ENCODE results near the gene ADAM22.

Gene ADAM22

GRCh38 chr7:88042803-88043202, 108.8 kb downstream of the ADAM22 start:
- Histone ChIP-seq H3K36me3 (ENCODE audit: insufficient read depth, low read length) (no peaks in the 10 kb centered on the region), H3K4me3 (ENCODE audit: low read length) (no peak overlapping the region), H3K4me1 (ENCODE audit: insufficient read depth, low read length) (no peaks in the 10 kb centered on the region), H3K27ac (ENCODE audit: low read depth, low read length) (no peak overlapping the region), H3K9me3 (ENCODE audit: insufficient read depth, low read depth, low read length) (no peaks in the 10 kb centered on the region), H3K27me3 (ENCODE audit: insufficient read depth, low read length) (no peaks in the 10 kb centered on the region), H3K9ac (ENCODE audit: low read depth, low read length) (no peak overlapping the region)
- WGBS, result 100% methylated on average over 1 of the region's 1 CpG

- Histone ChIP-seq H3K4me1 (ENCODE audit: insufficient read depth, low read length) (no peaks in the 10 kb centered on the region), H3K9ac (ENCODE audit: low read depth, low read length) (no peak overlapping the region), H3K27ac (ENCODE audit: low read depth, low read length) (no peak overlapping the region), H3K27me3 (ENCODE audit: insufficient read depth, low read length) (no peaks in the 10 kb centered on the region), H3K9me3 (ENCODE audit: insufficient read depth, low read depth, low read length) (no peaks in the 10 kb centered on the region), H3K4me3 (ENCODE audit: low read length) (no peak overlapping the region), H3K36me3 (ENCODE audit: insufficient read depth, low read length) (no peaks in the 10 kb centered on the region)
- WGBS, result 97% methylated on average over 2 of the region's 2 CpGs
Observed at GRCh38 chr7:88044069-88044468, 110.0 kb downstream of the ADAM22 start.

GRCh38 chr7:88046839-88047573, 113.0 kb downstream of the ADAM22 start:
- H3K4me1 ChIP-seq (ENCODE audit: insufficient read depth, low read length), result no peaks in the 10 kb centered on the region
- no peaks in the 10 kb centered on the region for H3K36me3 ChIP-seq (ENCODE audit: insufficient read depth, low read length)
- no peak overlapping the region for H3K4me3 ChIP-seq (ENCODE audit: low read length)
- no peaks in the 10 kb centered on the region for H3K27me3 ChIP-seq (ENCODE audit: insufficient read depth, low read length)
- WGBS, result 85% methylated on average over 1 of the region's 1 CpG
- H3K27ac ChIP-seq (ENCODE audit: low read depth, low read length), result no peak overlapping the region
- H3K9ac ChIP-seq (ENCODE audit: low read depth, low read length), result no peak overlapping the region
- no peaks in the 10 kb centered on the region for H3K9me3 ChIP-seq (ENCODE audit: insufficient read depth, low read depth, low read length)

GRCh38 chr7:88057655-88058054, 123.6 kb downstream of the ADAM22 start:
- Histone ChIP-seq H3K4me3 (ENCODE audit: low read length) (no peak overlapping the region), H3K9me3 (ENCODE audit: insufficient read depth, low read depth, low read length) (no peaks in the 10 kb centered on the region), H3K27me3 (ENCODE audit: insufficient read depth, low read length) (no peaks in the 10 kb centered on the region), H3K36me3 (ENCODE audit: insufficient read depth, low read length) (no peaks in the 10 kb centered on the region), H3K4me1 (ENCODE audit: insufficient read depth, low read length) (no peaks in the 10 kb centered on the region), H3K9ac (ENCODE audit: low read depth, low read length) (no peak overlapping the region), H3K27ac (ENCODE audit: low read depth, low read length) (no peak overlapping the region)
- WGBS, result 82% methylated on average over 1 of the region's 1 CpG

GRCh38 chr7:88062238-88062637, 128.2 kb downstream of the ADAM22 start:
- H3K4me1 ChIP-seq (ENCODE audit: insufficient read depth, low read length), result no peaks in the 10 kb centered on the region
- no peak overlapping the region for H3K9ac ChIP-seq (ENCODE audit: low read depth, low read length)
- H3K4me3 ChIP-seq (ENCODE audit: low read length), result no peak overlapping the region
- no peaks in the 10 kb centered on the region for H3K27me3 ChIP-seq (ENCODE audit: insufficient read depth, low read length)
- H3K27ac ChIP-seq (ENCODE audit: low read depth, low read length), result no peak overlapping the region
- no peaks in the 10 kb centered on the region for H3K9me3 ChIP-seq (ENCODE audit: insufficient read depth, low read depth, low read length)
- H3K36me3 ChIP-seq (ENCODE audit: insufficient read depth, low read length), result no peaks in the 10 kb centered on the region

GRCh38 chr7:88069093-88069492, 135.0 kb downstream of the ADAM22 start:
- Histone ChIP-seq H3K9ac (ENCODE audit: low read depth, low read length) (no peak overlapping the region), H3K4me1 (ENCODE audit: insufficient read depth, low read length) (peaks cover 11% of the 10 kb centered on the region), H3K9me3 (ENCODE audit: insufficient read depth, low read depth, low read length) (no peaks in the 10 kb centered on the region), H3K27me3 (ENCODE audit: insufficient read depth, low read length) (no peaks in the 10 kb centered on the region), H3K4me3 (ENCODE audit: low read length) (no peak overlapping the region), H3K27ac (ENCODE audit: low read depth, low read length) (no peak overlapping the region), H3K36me3 (ENCODE audit: insufficient read depth, low read length) (no peaks in the 10 kb centered on the region)
- WGBS, result 94% methylated on average over 1 of the region's 1 CpG

- peaks cover 8% of the 10 kb centered on the region for H3K9me3 ChIP-seq (ENCODE audit: insufficient read depth, low read depth, low read length)
- 88% methylated on average over 2 of the region's 3 CpGs for WGBS
- H3K9ac ChIP-seq (ENCODE audit: low read depth, low read length), result no peak overlapping the region
- H3K4me1 ChIP-seq (ENCODE audit: insufficient read depth, low read length), result peaks cover 11% of the 10 kb centered on the region
- H3K4me3 ChIP-seq (ENCODE audit: low read length), result no peak overlapping the region
- H3K27me3 ChIP-seq (ENCODE audit: insufficient read depth, low read length), result no peaks in the 10 kb centered on the region
- 0 out of 2 replicates have a peak, but pooled peaks cover 5% of the 10 kb centered on the region for H3K36me3 ChIP-seq (ENCODE audit: insufficient read depth, low read length)
- no peak overlapping the region for H3K27ac ChIP-seq (ENCODE audit: low read depth, low read length)
Observed at GRCh38 chr7:88071994-88072714, 138.1 kb downstream of the ADAM22 start.

- no peak overlapping the region for H3K4me3 ChIP-seq (ENCODE audit: low read length)
- H3K4me1 ChIP-seq (ENCODE audit: insufficient read depth, low read length), result peaks cover 11% of the 10 kb centered on the region
- H3K27ac ChIP-seq (ENCODE audit: low read depth, low read length), result no peak overlapping the region
- H3K27me3 ChIP-seq (ENCODE audit: insufficient read depth, low read length), result no peaks in the 10 kb centered on the region
- H3K36me3 ChIP-seq (ENCODE audit: insufficient read depth, low read length), result 0 out of 2 replicates have a peak, but pooled peaks cover 7% of the 10 kb centered on the region
- 86% methylated on average over 1 of the region's 1 CpG for WGBS
- no peak overlapping the region for H3K9ac ChIP-seq (ENCODE audit: low read depth, low read length)
- H3K9me3 ChIP-seq (ENCODE audit: insufficient read depth, low read depth, low read length), result peaks cover 10% of the 10 kb centered on the region
Observed at GRCh38 chr7:88072715-88073055, 138.6 kb downstream of the ADAM22 start.

GRCh38 chr7:88073626-88074025, 139.6 kb downstream of the ADAM22 start:
- H3K9me3 ChIP-seq (ENCODE audit: insufficient read depth, low read depth, low read length), result peaks cover 10% of the 10 kb centered on the region
- 0 out of 2 replicates have a peak, but pooled peaks cover 7% of the 10 kb centered on the region for H3K36me3 ChIP-seq (ENCODE audit: insufficient read depth, low read length)
- peaks cover 11% of the 10 kb centered on the region for H3K4me1 ChIP-seq (ENCODE audit: insufficient read depth, low read length)
- no peak overlapping the region for H3K27ac ChIP-seq (ENCODE audit: low read depth, low read length)
- WGBS, result 97% methylated on average over 1 of the region's 1 CpG
- no peak overlapping the region for H3K4me3 ChIP-seq (ENCODE audit: low read length)
- no peak overlapping the region for H3K9ac ChIP-seq (ENCODE audit: low read depth, low read length)
- no peaks in the 10 kb centered on the region for H3K27me3 ChIP-seq (ENCODE audit: insufficient read depth, low read length)

GRCh38 chr7:88075216-88075615, 141.2 kb downstream of the ADAM22 start:
- 0 out of 2 replicates have a peak, but pooled peaks cover 7% of the 10 kb centered on the region for H3K36me3 ChIP-seq (ENCODE audit: insufficient read depth, low read length)
- H3K27me3 ChIP-seq (ENCODE audit: insufficient read depth, low read length), result no peaks in the 10 kb centered on the region
- peaks cover 11% of the 10 kb centered on the region for H3K4me1 ChIP-seq (ENCODE audit: insufficient read depth, low read length)
- H3K27ac ChIP-seq (ENCODE audit: low read depth, low read length), result no peak overlapping the region
- 93% methylated on average over 2 of the region's 2 CpGs for WGBS
- no peak overlapping the region for H3K4me3 ChIP-seq (ENCODE audit: low read length)
- H3K9me3 ChIP-seq (ENCODE audit: insufficient read depth, low read depth, low read length), result peaks cover 10% of the 10 kb centered on the region
- no peak overlapping the region for H3K9ac ChIP-seq (ENCODE audit: low read depth, low read length)

GRCh38 chr7:88083883-88084282, 149.8 kb downstream of the ADAM22 start:
- H3K9me3 ChIP-seq (ENCODE audit: insufficient read depth, low read depth, low read length), result no peaks in the 10 kb centered on the region
- no peaks in the 10 kb centered on the region for H3K27me3 ChIP-seq (ENCODE audit: insufficient read depth, low read length)
- H3K27ac ChIP-seq (ENCODE audit: low read depth, low read length), result no peak overlapping the region
- WGBS, result 76% methylated on average over 2 of the region's 2 CpGs
- no peak overlapping the region for H3K4me3 ChIP-seq (ENCODE audit: low read length)
- peaks cover 4% of the 10 kb centered on the region; the same call in 1 of the 2 replicates for H3K4me1 ChIP-seq (ENCODE audit: insufficient read depth, low read length)
- H3K36me3 ChIP-seq (ENCODE audit: insufficient read depth, low read length), result no peaks in the 10 kb centered on the region
- H3K9ac ChIP-seq (ENCODE audit: low read depth, low read length), result no peak overlapping the region

All from HUES64 (cell line).